AG09309 (cell line): ENCODE results near the gene NAXE.

Experiments
- DNase-seq: peaks from one replicate; pipeline ENCODE4 v3.0.0-alpha.2; 2010; ENCODE audit warnings: low read depth
- H3K4me3 ChIP-seq: 2 replicates; pipeline ENCODE4 v1.5.1; 2011; ENCODE audit warnings: mild to moderate bottlenecking, low read depth, low read length, moderate library complexity; ENCODE audit not compliant: control insufficient read depth
- CTCF ChIP-seq: IDR thresholded peaks from 2 replicates; pipeline ENCODE4 v1.5.1; 2011; ENCODE audit warnings: mild to moderate bottlenecking, low read depth, low read length, inconsistent platforms; ENCODE audit not compliant: insufficient read depth, control insufficient read depth; ENCODE audit errors: missing control alignments

NAXE gene

DNA sequence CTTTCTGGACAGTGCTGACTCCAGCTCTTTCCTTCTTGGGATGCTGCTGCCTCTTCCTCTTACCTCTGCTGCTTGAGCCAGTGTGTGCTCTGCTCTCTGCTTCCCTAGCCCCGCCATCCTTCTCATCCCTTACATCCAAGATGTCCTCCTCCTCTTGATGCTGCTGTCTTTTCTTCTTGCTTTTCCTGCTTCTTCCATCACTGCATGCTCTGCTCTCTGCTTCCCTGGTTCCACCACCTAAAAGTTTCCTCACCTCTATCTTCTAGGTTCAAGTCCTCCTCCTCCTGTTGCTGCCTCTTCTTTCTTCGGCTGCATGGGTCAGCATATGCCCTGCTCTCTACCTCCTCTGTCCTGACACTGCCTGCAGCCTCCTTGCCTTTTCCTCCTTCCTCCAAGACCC is 3.4 kb downstream of the NAXE start:
- no peak for DNase-seq
- no peak overlapping the region for H3K4me3 ChIP-seq
- no peak for TF ChIP-seq CTCF

DNA sequence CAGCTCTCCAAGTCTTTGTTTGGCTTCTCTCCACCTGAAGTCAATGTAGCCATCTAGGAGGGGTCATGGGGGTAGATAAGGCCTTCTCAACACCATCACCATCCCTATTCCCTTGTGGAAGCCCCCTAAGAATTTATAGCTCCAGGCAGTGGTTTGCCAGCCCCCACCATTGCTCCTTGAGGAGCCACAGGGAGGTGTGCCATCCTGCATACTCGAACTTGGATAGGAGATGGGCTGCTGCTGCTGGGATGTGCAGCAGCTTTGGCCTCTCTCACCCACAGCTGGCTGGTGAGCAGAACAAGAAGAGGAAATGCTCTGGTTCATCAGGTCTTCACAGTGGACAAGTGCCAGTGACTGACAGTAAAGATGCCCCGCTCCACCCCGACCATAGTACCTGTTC is 4.8 kb downstream of the NAXE start:
- no peak for TF ChIP-seq CTCF
- H3K4me3 ChIP-seq = no peak overlapping the region
- DNase-seq = no peak

GRCh38 chr1:156598125-156598524 is 6.5 kb downstream of the NAXE start:
- TF ChIP-seq CTCF = no peak
- H3K4me3 ChIP-seq = no peak overlapping the region

DNA sequence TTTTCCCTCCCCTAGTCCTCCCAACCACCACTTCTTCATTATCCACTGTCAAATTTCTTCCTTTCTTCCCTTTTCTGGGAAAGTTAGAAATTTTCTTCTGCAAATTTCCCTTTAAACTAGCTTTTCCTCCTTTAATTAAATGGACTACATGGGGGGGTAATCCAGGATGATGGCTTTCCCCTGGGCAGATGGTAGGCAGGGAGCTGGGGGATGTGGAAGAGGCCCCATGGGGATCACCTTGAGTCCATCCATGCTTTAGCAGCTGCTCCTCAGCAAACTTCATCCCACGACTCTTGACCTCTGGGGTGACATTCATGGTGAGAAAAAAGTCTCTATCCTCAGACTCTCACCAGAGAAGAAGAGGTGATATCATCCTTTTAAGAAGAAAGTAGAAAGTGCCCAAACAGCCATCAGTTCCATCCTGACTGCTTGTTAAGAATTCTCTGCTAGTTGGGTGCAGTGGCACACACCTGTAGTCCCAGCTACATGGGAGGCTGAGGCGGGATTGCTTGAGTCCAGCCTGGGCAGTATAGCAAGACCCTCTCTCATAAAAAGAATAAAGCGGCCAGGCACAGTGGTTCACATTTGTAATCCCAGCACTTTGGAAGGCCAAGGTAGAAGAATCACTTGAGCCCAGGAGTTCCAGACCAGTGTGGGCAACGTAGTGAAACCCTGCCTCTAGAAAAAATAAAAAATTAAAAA is 7.3 kb downstream of the NAXE start:
- TF ChIP-seq CTCF = no peak
- DNase-seq = no peak
- H3K4me3 ChIP-seq = no peak overlapping the region

More at GRCh38 chr1:156598125-156598524, 6.5 kb downstream of the NAXE start:
- DNase-seq = no peak

GRCh38 chr1:156599811-156600210 is 8.2 kb downstream of the NAXE start:
- no peak overlapping the region for H3K4me3 ChIP-seq
- TF ChIP-seq CTCF = no peak
- DNase-seq = no peak

GRCh38 chr1:156600733-156601121 is 9.2 kb downstream of the NAXE start:
- no peak for TF ChIP-seq CTCF
- peak overlapping the region; percentile 60 for H3K4me3 ChIP-seq
- no peak for DNase-seq
